Measurements from ENCODE around the gene CPA4. TPM values are rescaled to one million over a fixed set of nuclear protein-coding genes. Genes with fewer than 3 reads are reported as not detected.
A peak's percentile ranks its signal among the peaks of the same experiment; 100 is the strongest.
"Not testable (repeated sequence)": the region's sequence is repeated elsewhere in the genome, so short reads cannot be mapped to it uniquely, and the experiment has no call there.

Gene CPA4
- total RNA-seq, 2 donors from 2014 or later: 0.22 to 4.1 TPM

GRCh38 chr7:130303127-130303526 is 10.2 kb downstream of the CPA4 start:
- no peak for ATAC-seq (replicated peaks)
- Mint-ChIP-seq H3K4me3 (no peak overlapping the region), H3K9me3 (no peaks in the 10 kb centered on the region), H3K27ac (no peak overlapping the region), H3K27me3 (peaks cover 6% of the 10 kb centered on the region), H3K4me1 (no peaks in the 10 kb centered on the region), H3K36me3 (ENCODE audit: low read depth) (no peaks in the 10 kb centered on the region)

GRCh38 chr7:130303551-130303950 is 10.6 kb downstream of the CPA4 start:
- Mint-ChIP-seq H3K27me3 (peaks cover 6% of the 10 kb centered on the region), H3K4me3 (no peak overlapping the region), H3K4me1 (no peaks in the 10 kb centered on the region), H3K27ac (no peak overlapping the region), H3K9me3 (no peaks in the 10 kb centered on the region), H3K36me3 (ENCODE audit: low read depth) (no peaks in the 10 kb centered on the region)
- ATAC-seq (replicated peaks): no peak

DNA sequence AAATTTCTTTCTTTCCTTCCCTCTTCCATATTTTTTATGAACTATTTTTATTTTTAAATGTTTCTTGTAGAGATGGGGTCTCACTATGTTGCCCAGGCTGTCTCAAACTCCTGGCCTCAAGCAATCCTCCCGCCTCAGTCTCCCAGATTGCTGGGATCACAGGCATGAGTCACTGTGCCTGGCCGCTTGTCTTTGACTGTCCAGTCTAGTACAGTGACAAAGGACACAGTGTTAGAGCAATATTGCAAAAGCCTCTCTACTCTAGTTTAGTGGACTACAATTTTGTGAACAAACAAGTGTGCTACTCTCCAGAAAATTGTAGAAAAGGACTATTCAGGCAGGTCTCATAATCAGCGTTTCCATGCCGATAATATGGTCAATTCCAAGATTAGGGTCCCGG is 11.0 kb downstream of the CPA4 start:
- Mint-ChIP-seq H3K27me3 (peaks cover 6% of the 10 kb centered on the region), H3K4me3 (no peak overlapping the region), H3K4me1 (no peaks in the 10 kb centered on the region), H3K9me3 (no peaks in the 10 kb centered on the region), H3K36me3 (ENCODE audit: low read depth) (no peaks in the 10 kb centered on the region), H3K27ac (no peak overlapping the region)
- ATAC-seq (replicated peaks): no peak

- no peak for ATAC-seq (replicated peaks)
- no peak overlapping the region for H3K27ac Mint-ChIP-seq
- H3K36me3 Mint-ChIP-seq (ENCODE audit: low read depth): no peaks in the 10 kb centered on the region
- H3K9me3 Mint-ChIP-seq: no peaks in the 10 kb centered on the region
- H3K27me3 Mint-ChIP-seq: peaks cover 6% of the 10 kb centered on the region
- H3K4me3 Mint-ChIP-seq: no peak overlapping the region
- no peaks in the 10 kb centered on the region for H3K4me1 Mint-ChIP-seq
Measured at GRCh38 chr7:130304878-130305277, 11.9 kb downstream of the CPA4 start.

- H3K27ac Mint-ChIP-seq: no peak overlapping the region
- no peaks in the 10 kb centered on the region for H3K36me3 Mint-ChIP-seq (ENCODE audit: low read depth)
- no peak for ATAC-seq (replicated peaks)
- H3K27me3 Mint-ChIP-seq: peaks cover 6% of the 10 kb centered on the region
- no peak overlapping the region for H3K4me3 Mint-ChIP-seq
- H3K4me1 Mint-ChIP-seq: no peaks in the 10 kb centered on the region
- no peaks in the 10 kb centered on the region for H3K9me3 Mint-ChIP-seq
Measured at GRCh38 chr7:130305433-130306042, 12.6 kb downstream of the CPA4 start.

- Mint-ChIP-seq H3K27ac (no peak overlapping the region), H3K36me3 (ENCODE audit: low read depth) (no peaks in the 10 kb centered on the region), H3K27me3 (peaks cover 3% of the 10 kb centered on the region), H3K4me3 (no peak overlapping the region), H3K4me1 (peaks cover 4% of the 10 kb centered on the region), H3K9me3 (no peaks in the 10 kb centered on the region)
- ATAC-seq (replicated peaks): peak; percentile 77
Measured at GRCh38 chr7:130309986-130310385, 17.0 kb downstream of the CPA4 start.

GRCh38 chr7:130314305-130314704 is 21.3 kb downstream of the CPA4 start:
- Mint-ChIP-seq H3K9me3 (no peaks in the 10 kb centered on the region), H3K4me3 (no peak overlapping the region), H3K27ac (no peak overlapping the region), H3K27me3 (peaks cover 2% of the 10 kb centered on the region), H3K36me3 (ENCODE audit: low read depth) (no peaks in the 10 kb centered on the region), H3K4me1 (peaks cover 4% of the 10 kb centered on the region)
- ATAC-seq (replicated peaks): no peak

- Mint-ChIP-seq H3K4me1 (no peaks in the 10 kb centered on the region), H3K9me3 (no peaks in the 10 kb centered on the region), H3K27ac (no peak overlapping the region), H3K27me3 (peaks cover 2% of the 10 kb centered on the region), H3K36me3 (ENCODE audit: low read depth) (no peaks in the 10 kb centered on the region), H3K4me3 (no peak overlapping the region)
- ATAC-seq (replicated peaks): no peak
Measured at GRCh38 chr7:130319541-130319940, 26.6 kb downstream of the CPA4 start.

- not testable (repeated sequence) for H3K9me3 Mint-ChIP-seq; H3K27ac Mint-ChIP-seq; H3K27me3 Mint-ChIP-seq; H3K36me3 Mint-ChIP-seq (ENCODE audit: low read depth); H3K4me3 Mint-ChIP-seq; H3K4me1 Mint-ChIP-seq
- ATAC-seq (replicated peaks): peak; percentile 94
Measured at GRCh38 chr7:130321542-130322229, 28.7 kb downstream of the CPA4 start.

DNA sequence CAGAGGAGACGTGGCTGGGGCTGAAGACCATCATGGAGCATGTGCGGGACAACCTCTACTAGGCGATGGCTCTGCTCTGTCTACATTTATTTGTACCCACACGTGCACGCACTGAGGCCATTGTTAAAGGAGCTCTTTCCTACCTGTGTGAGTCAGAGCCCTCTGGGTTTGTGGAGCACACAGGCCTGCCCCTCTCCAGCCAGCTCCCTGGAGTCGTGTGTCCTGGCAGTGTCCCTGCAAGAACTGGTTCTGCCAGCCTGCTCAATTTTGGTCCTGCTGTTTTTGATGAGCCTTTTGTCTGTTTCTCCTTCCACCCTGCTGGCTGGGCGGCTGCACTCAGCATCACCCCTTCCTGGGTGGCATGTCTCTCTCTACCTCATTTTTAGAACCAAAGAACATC is 29.7 kb downstream of the CPA4 start:
- Mint-ChIP-seq H3K9me3 (no peaks in the 10 kb centered on the region), H3K27ac (no peak overlapping the region), H3K4me1 (no peaks in the 10 kb centered on the region), H3K4me3 (no peak overlapping the region), H3K27me3 (peaks cover 2% of the 10 kb centered on the region), H3K36me3 (ENCODE audit: low read depth) (no peaks in the 10 kb centered on the region)
- no peak for ATAC-seq (replicated peaks)

- no peak overlapping the region for H3K27ac Mint-ChIP-seq
- no peak overlapping the region for H3K4me3 Mint-ChIP-seq
- no peak for ATAC-seq (replicated peaks)
- no peaks in the 10 kb centered on the region for H3K4me1 Mint-ChIP-seq
- no peaks in the 10 kb centered on the region for H3K9me3 Mint-ChIP-seq
- H3K36me3 Mint-ChIP-seq (ENCODE audit: low read depth): no peaks in the 10 kb centered on the region
- no peaks in the 10 kb centered on the region for H3K27me3 Mint-ChIP-seq
Measured at GRCh38 chr7:130324306-130324943, 31.5 kb downstream of the CPA4 start.

- H3K4me3 Mint-ChIP-seq: no peak overlapping the region
- ATAC-seq (replicated peaks): no peak
- no peaks in the 10 kb centered on the region for H3K9me3 Mint-ChIP-seq
- H3K4me1 Mint-ChIP-seq: no peaks in the 10 kb centered on the region
- peaks cover under 1% of the 10 kb centered on the region for H3K27me3 Mint-ChIP-seq
- H3K27ac Mint-ChIP-seq: no peak overlapping the region
- H3K36me3 Mint-ChIP-seq (ENCODE audit: low read depth): no peaks in the 10 kb centered on the region
Measured at GRCh38 chr7:130329681-130330080, 36.7 kb downstream of the CPA4 start.

GRCh38 chr7:130332259-130333053 is 39.5 kb downstream of the CPA4 start:
- no peaks in the 10 kb centered on the region for H3K9me3 Mint-ChIP-seq
- no peak for ATAC-seq (replicated peaks)
- H3K4me1 Mint-ChIP-seq: no peaks in the 10 kb centered on the region
- no peak overlapping the region for H3K27ac Mint-ChIP-seq
- H3K36me3 Mint-ChIP-seq (ENCODE audit: low read depth): no peaks in the 10 kb centered on the region
- peaks cover 4% of the 10 kb centered on the region for H3K27me3 Mint-ChIP-seq
- no peak overlapping the region for H3K4me3 Mint-ChIP-seq

GRCh38 chr7:130333832-130334231 is 40.9 kb downstream of the CPA4 start:
- Mint-ChIP-seq H3K27ac (no peak overlapping the region), H3K27me3 (peaks cover 4% of the 10 kb centered on the region), H3K9me3 (no peaks in the 10 kb centered on the region), H3K4me1 (no peaks in the 10 kb centered on the region), H3K36me3 (ENCODE audit: low read depth) (no peaks in the 10 kb centered on the region), H3K4me3 (no peak overlapping the region)
- ATAC-seq (replicated peaks): peak; percentile 73

Data from activated T-helper 17 cell treated with anti-CD3 and anti-CD28 coated beads, Interleukin-2, amount 50 U/mL, for 72 hours (primary cell).